GM12875 (cell line): Measurements from ENCODE around the gene FGF7.
A peak's percentile ranks its signal among the peaks of the same experiment; 100 is the strongest.

Source experiments
- H3K4me3 ChIP-seq: one replicate; pipeline ENCODE4 v1.5.1; 2011; ENCODE audit warnings: low read depth, low read length, control low read depth
- CTCF ChIP-seq: IDR thresholded peaks from 2 replicates; pipeline ENCODE4 v1.5.1; 2011; ENCODE audit warnings: low read depth, mild to moderate bottlenecking, control low read depth, inconsistent platforms, low read length, moderate library complexity, borderline replicate concordance; ENCODE audit not compliant: insufficient read depth

FGF7 gene

GRCh38 chr15:49406352-49407118, 16.5 kb upstream of the FGF7 start:
- no peak overlapping the region for H3K4me3 ChIP-seq
- TF ChIP-seq CTCF = no peak

GRCh38 chr15:49410641-49411040, 12.4 kb upstream of the FGF7 start:
- no peak for TF ChIP-seq CTCF
- no peak overlapping the region for H3K4me3 ChIP-seq

- TF ChIP-seq CTCF = no peak
- no peak overlapping the region for H3K4me3 ChIP-seq
Measured at GRCh38 chr15:49412797-49413196, 10.2 kb upstream of the FGF7 start.

DNA sequence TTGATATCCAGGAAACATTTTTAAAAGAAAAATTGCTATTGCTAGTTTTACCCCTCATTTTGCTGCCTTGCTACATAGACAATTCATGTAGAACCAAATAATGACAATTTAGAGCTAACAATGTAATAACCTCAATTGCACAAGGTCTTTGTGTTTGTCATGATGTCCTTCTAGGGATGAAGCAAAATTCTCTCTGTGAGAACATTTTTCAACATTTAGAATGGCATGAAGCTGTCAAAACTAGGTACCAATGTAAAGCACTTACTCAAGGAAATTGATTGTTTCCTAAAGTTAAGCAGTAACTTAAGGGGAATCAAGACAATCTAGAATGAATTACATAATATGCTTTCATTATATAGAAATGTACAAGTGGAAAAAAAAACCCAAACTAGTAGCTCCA, 7.9 kb upstream of the FGF7 start:
- H3K4me3 ChIP-seq = no peak overlapping the region
- TF ChIP-seq CTCF = no peak

GRCh38 chr15:49415638-49416037, 7.4 kb upstream of the FGF7 start:
- no peak for TF ChIP-seq CTCF
- no peak overlapping the region for H3K4me3 ChIP-seq

GRCh38 chr15:49418811-49419210, 4.2 kb upstream of the FGF7 start:
- TF ChIP-seq CTCF = no peak

GRCh38 chr15:49421991-49422390, 1.1 kb upstream of the FGF7 start:
- peak; percentile 60 for TF ChIP-seq CTCF
- no peak overlapping the region for H3K4me3 ChIP-seq

More at GRCh38 chr15:49418811-49419210, 4.2 kb upstream of the FGF7 start:
- H3K4me3 ChIP-seq = no peak overlapping the region
